Endothelial cell of umbilical vein (primary cell): ENCODE measurements around the gene MRGPRD.

ENCODE experiments used
- CTCF ChIP-seq, 2 donors: IDR thresholded peaks; 1 replicate in 1 of 2; 2 replicates in 1 of 2; pipeline ENCODE4 v1.5.1; 2011; ENCODE audit warnings: low read length in 2 of 2, mild to moderate bottlenecking in 2 of 2, moderate library complexity in 2 of 2, control low read depth in 1 of 2, inconsistent platforms in 1 of 2, low read depth in 1 of 2; ENCODE audit not compliant: insufficient read depth in 1 of 2; ENCODE audit errors: extremely low read depth in 1 of 2
- EZH2 ChIP-seq: IDR thresholded peaks from 2 replicates; pipeline ENCODE4 v1.6.1; 2012; ENCODE audit warnings: borderline replicate concordance, low read depth, mild to moderate bottlenecking, moderate library complexity, low read length, inconsistent platforms; ENCODE audit not compliant: severe bottlenecking
- MAX ChIP-seq: IDR thresholded peaks from 2 replicates; pipeline ENCODE4 v1.6.1; 2011; ENCODE audit not compliant: insufficient read depth, insufficient read length
- MYC ChIP-seq: IDR thresholded peaks from one replicate; pipeline ENCODE4 v1.6.1; 2011; ENCODE audit warnings: mild to moderate bottlenecking, low read depth, low read length
- POLR2A ChIP-seq: IDR thresholded peaks from 2 replicates; pipeline ENCODE4 v1.6.1; 2012; ENCODE audit warnings: low read depth, mild to moderate bottlenecking, control low read depth, low read length
- POLR2AphosphoS5 ChIP-seq: IDR thresholded peaks from 2 replicates; pipeline ENCODE4 v1.6.1; 2012; ENCODE audit warnings: low read depth, mild to moderate bottlenecking, control low read depth, low read length, moderate library complexity; ENCODE audit not compliant: insufficient read depth

- no peak for TF ChIP-seq POLR2A
- TF ChIP-seq POLR2AphosphoS5, result no peak
- TF ChIP-seq CTCF (IDR thresholded peaks at IDR 0.05; ENCODE audit: extremely low read depth in 1 of 2, insufficient read depth in 1 of 2, low read depth in 1 of 2, low read length in 2 of 2), result no peak
- no peak for TF ChIP-seq MYC
- TF ChIP-seq EZH2, result no peak
- no peak for TF ChIP-seq MAX
These were observed 40.9 kb downstream of the MRGPRD start for GRCh38 chr11:68939583-68940555.
